GM18868 (cell line): ENCODE data around the gene BRCC3.

Experiments
- ATAC-seq: cut with Tn5 transposase; IDR thresholded peaks from one replicate; pipeline ENCODE4 v1.9.1; 2021; ENCODE audit warnings: mild to moderate bottlenecking, moderate library complexity; ENCODE audit not compliant: unreplicated experiment

BRCC3 gene

GRCh38 chrX:155056877-155057792, 14.2 kb upstream of the BRCC3 start:
- ATAC-seq, result peak; percentile 47

GRCh38 chrX:155061760-155062159, 9.5 kb upstream of the BRCC3 start:
- ATAC-seq, result no peak

- ATAC-seq, result no peak
Measured at GRCh38 chrX:155065035-155065734, 6.1 kb upstream of the BRCC3 start.

- ATAC-seq, result no peak
Measured at GRCh38 chrX:155068165-155068564, 3.1 kb upstream of the BRCC3 start.

GRCh38 chrX:155069414-155069813, 1.9 kb upstream of the BRCC3 start:
- ATAC-seq, result no peak

GRCh38 chrX:155070038-155070437, 1.3 kb upstream of the BRCC3 start:
- ATAC-seq, result no peak

- peak; percentile 24 for ATAC-seq
Measured at GRCh38 chrX:155070663-155070974, 689 bp upstream of the BRCC3 start.

- no peak for ATAC-seq
Measured at GRCh38 chrX:155071694-155072280, 479 bp downstream of the BRCC3 start.

GRCh38 chrX:155086202-155086840, 15.0 kb downstream of the BRCC3 start:
- ATAC-seq, result no peak

GRCh38 chrX:155086961-155087735, 15.8 kb downstream of the BRCC3 start:
- ATAC-seq, result no peak

GRCh38 chrX:155094468-155095061, 23.3 kb downstream of the BRCC3 start:
- no peak for ATAC-seq

GRCh38 chrX:155105919-155106318, 34.6 kb downstream of the BRCC3 start:
- no peak for ATAC-seq

GRCh38 chrX:155108427-155108826, 37.1 kb downstream of the BRCC3 start:
- ATAC-seq, result no peak

GRCh38 chrX:155112171-155112570, 40.9 kb downstream of the BRCC3 start:
- no peak for ATAC-seq

GRCh38 chrX:155113097-155113496, 41.8 kb downstream of the BRCC3 start:
- ATAC-seq, result no peak

- ATAC-seq, result no peak
Measured at GRCh38 chrX:155115174-155115819, 44.0 kb downstream of the BRCC3 start.

GRCh38 chrX:155127465-155127864, 56.2 kb downstream of the BRCC3 start:
- ATAC-seq, result no peak

- ATAC-seq, result no peak
Measured at GRCh38 chrX:155127940-155128339, 56.6 kb downstream of the BRCC3 start.

- ATAC-seq, result no peak
Measured at GRCh38 chrX:155132110-155132509, 60.8 kb downstream of the BRCC3 start.

- ATAC-seq, result no peak
Measured at GRCh38 chrX:155134255-155134654, 62.9 kb downstream of the BRCC3 start.
